ENCODE measurements around the gene LRPAP1. TPM values are rescaled to one million over a fixed set of nuclear protein-coding genes. Genes with fewer than 3 reads are reported as not detected.

Gene LRPAP1
- total RNA-seq, 1 donor from 2014 or later: 92.2 TPM

GRCh38 chr4:3529363-3529762, 2.9 kb downstream of the LRPAP1 start:
- H3K9me3 Mint-ChIP-seq (ENCODE audit: unreplicated experiment): no peaks in the 10 kb centered on the region
- no peak for TF ChIP-seq CTCF (IDR thresholded peaks at IDR 0.05; ENCODE audit: unreplicated experiment)
- no peak overlapping the region for H3K4me3 Mint-ChIP-seq (ENCODE audit: unreplicated experiment)
- H3K27me3 Mint-ChIP-seq (ENCODE audit: unreplicated experiment): peaks cover 7% of the 10 kb centered on the region
- H3K4me1 Mint-ChIP-seq (ENCODE audit: unreplicated experiment): peaks cover 7% of the 10 kb centered on the region
- no peak overlapping the region for H3K27ac Mint-ChIP-seq (ENCODE audit: unreplicated experiment)
- DNase-seq (ENCODE audit: low spot score): no peak
- H3K36me3 Mint-ChIP-seq (ENCODE audit: low read depth, unreplicated experiment): peaks cover 13% of the 10 kb centered on the region

DNA sequence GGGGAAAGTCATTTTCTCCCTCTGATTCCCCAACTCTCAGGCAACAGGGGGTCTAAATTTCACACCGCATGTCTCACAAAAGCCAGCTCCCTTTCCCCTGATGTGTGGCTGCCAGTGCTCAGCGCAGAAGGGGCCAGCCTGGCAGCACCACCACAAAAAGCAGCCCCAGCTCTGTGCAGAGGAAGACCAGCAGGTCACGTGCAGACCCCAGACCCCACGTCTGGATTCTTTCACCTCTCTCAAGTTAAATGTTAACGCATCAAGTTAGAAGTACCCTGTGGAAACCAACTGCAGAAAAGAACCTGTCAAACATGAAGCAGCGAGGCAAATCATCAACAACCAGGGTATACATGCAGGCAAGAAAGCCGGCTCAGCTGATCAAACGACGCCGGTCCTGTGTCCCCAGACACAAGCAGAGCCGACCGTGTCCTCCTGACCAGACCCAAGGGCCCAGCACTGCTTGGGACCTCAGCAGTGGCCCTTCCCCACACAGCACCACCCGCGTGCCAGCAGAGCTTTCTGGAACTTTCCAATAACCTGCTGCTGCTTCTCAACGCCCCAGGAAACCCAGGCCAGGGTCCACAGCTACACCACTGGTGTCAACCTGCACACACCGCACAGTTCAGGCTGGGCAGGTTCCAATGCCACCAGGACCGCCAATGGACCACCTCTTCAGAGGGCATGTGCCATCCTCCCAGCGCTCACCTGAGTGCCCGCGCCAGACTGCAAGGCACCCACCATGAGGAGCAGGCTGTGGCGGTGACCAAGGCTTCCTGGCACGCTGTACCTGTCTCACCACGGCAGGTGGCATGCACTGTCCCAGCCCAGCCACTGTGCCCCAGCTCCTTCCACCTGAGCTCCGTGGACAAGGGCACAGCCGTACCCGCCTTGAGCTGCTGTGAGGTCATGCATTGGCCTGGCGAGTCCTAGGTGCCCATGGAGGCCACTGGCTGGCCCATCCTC, 4.0 kb downstream of the LRPAP1 start:
- no peak for TF ChIP-seq CTCF (IDR thresholded peaks at IDR 0.05; ENCODE audit: unreplicated experiment)
- H3K4me3 Mint-ChIP-seq (ENCODE audit: unreplicated experiment): no peak overlapping the region
- H3K36me3 Mint-ChIP-seq (ENCODE audit: low read depth, unreplicated experiment): peaks cover 13% of the 10 kb centered on the region
- DNase-seq (ENCODE audit: low spot score): no peak
- H3K27me3 Mint-ChIP-seq (ENCODE audit: unreplicated experiment): peaks cover 7% of the 10 kb centered on the region
- H3K4me1 Mint-ChIP-seq (ENCODE audit: unreplicated experiment): peaks cover 7% of the 10 kb centered on the region
- H3K9me3 Mint-ChIP-seq (ENCODE audit: unreplicated experiment): no peaks in the 10 kb centered on the region
- no peak overlapping the region for H3K27ac Mint-ChIP-seq (ENCODE audit: unreplicated experiment)

- no peak for DNase-seq (ENCODE audit: low spot score)
- Mint-ChIP-seq H3K27ac (ENCODE audit: unreplicated experiment) (no peak overlapping the region), H3K4me3 (ENCODE audit: unreplicated experiment) (no peak overlapping the region), H3K4me1 (ENCODE audit: unreplicated experiment) (peaks cover 7% of the 10 kb centered on the region), H3K9me3 (ENCODE audit: unreplicated experiment) (no peaks in the 10 kb centered on the region), H3K27me3 (ENCODE audit: unreplicated experiment) (peaks cover 7% of the 10 kb centered on the region), H3K36me3 (ENCODE audit: low read depth, unreplicated experiment) (peaks cover 13% of the 10 kb centered on the region)
- TF ChIP-seq CTCF (IDR thresholded peaks at IDR 0.05; ENCODE audit: unreplicated experiment): no peak
These were observed 4.9 kb downstream of the LRPAP1 start for GRCh38 chr4:3527101-3527913.

GRCh38 chr4:3526456-3526855, 5.8 kb downstream of the LRPAP1 start:
- H3K27ac Mint-ChIP-seq (ENCODE audit: unreplicated experiment): no peak overlapping the region
- H3K4me3 Mint-ChIP-seq (ENCODE audit: unreplicated experiment): no peak overlapping the region

More at GRCh38 chr4:3526456-3526855, 5.8 kb downstream of the LRPAP1 start:
- Mint-ChIP-seq H3K4me1 (ENCODE audit: unreplicated experiment) (peaks cover 4% of the 10 kb centered on the region), H3K9me3 (ENCODE audit: unreplicated experiment) (no peaks in the 10 kb centered on the region), H3K36me3 (ENCODE audit: low read depth, unreplicated experiment) (peaks cover 17% of the 10 kb centered on the region), H3K27me3 (ENCODE audit: unreplicated experiment) (peaks cover 7% of the 10 kb centered on the region)
- DNase-seq (ENCODE audit: low spot score): no peak
- no peak for TF ChIP-seq CTCF (IDR thresholded peaks at IDR 0.05; ENCODE audit: unreplicated experiment)
